K562 (cell line): ENCODE results near the gene FYB1.

Source experiments
- EGR1 ChIP-seq: fragments of 450-650 bp; conservative IDR thresholded peaks from 2 replicates; pipeline ENCODE4 v1.6.1; 2017; ENCODE audit warnings: mild to moderate bottlenecking
- EZH2 ChIP-seq: IDR thresholded peaks from 2 replicates; pipeline ENCODE4 v1.6.1; 2012; ENCODE audit warnings: low read depth, mild to moderate bottlenecking, inconsistent platforms, low read length, borderline replicate concordance
- HMGN3 ChIP-seq: IDR thresholded peaks from 2 replicates; pipeline ENCODE4 v1.6.1; 2011; ENCODE audit warnings: borderline replicate concordance, low read depth, mild to moderate bottlenecking, mixed read lengths, low read length; ENCODE audit not compliant: insufficient read length; ENCODE audit errors: extremely low read depth
- KLF16 ChIP-seq: IDR thresholded peaks from 2 replicates; pipeline ENCODE4 v1.6.1; 2016; ENCODE audit warnings: antibody characterized with exemption
- NR2F6 ChIP-seq: fragments of 450-650 bp; formaldehyde crosslinking; IDR thresholded peaks from 2 replicates; pipeline ENCODE4 v1.4.0; 2020; ENCODE audit warnings: mild to moderate bottlenecking
- PHF21A ChIP-seq: fragments of 450-650 bp; IDR thresholded peaks from 2 replicates; pipeline ENCODE4 v1.6.1; 2017; ENCODE audit warnings: low read depth, borderline replicate concordance
- PHF8 ChIP-seq: fragments of 200-600 bp; sonication (generic); IDR thresholded peaks from 2 replicates; pipeline ENCODE4 v1.6.1; 2012; ENCODE audit warnings: mixed run types, mild to moderate bottlenecking, inconsistent platforms, low read length, moderate library complexity, borderline replicate concordance
- ZNF23 ChIP-seq: fragments of 250-450 bp; sonication (Bioruptor Pico); IDR thresholded peaks from 2 replicates; pipeline ENCODE4 v1.4.0; 2020; ENCODE audit warnings: mild to moderate bottlenecking
- ZNF507 ChIP-seq: conservative IDR thresholded peaks from 2 replicates; pipeline ENCODE4 v1.6.1; 2017; ENCODE audit warnings: missing genetic modification characterization, missing compliant biosample characterization
- ZNF639 ChIP-seq, 2 experiments: fragments of 200-800 bp in 1 of 2; sonication (Bioruptor generic) in 1 of 2; sonication (generic) in 1 of 2; formaldehyde crosslinking in 1 of 2; IDR thresholded peaks in 1 of 2; conservative IDR thresholded peaks in 1 of 2; 2 replicates each; pipeline versions ENCODE4 v1.5.0 to v1.6.1; 2016 to 2020; ENCODE audit warnings: missing compliant biosample characterization in 1 of 2, missing genetic modification characterization in 1 of 2, missing genetic modification reagents in 1 of 2
- TF ChIP-seq, protein P1 (sequence below), 3 experiments: IDR thresholded peaks in 2 of 3; conservative IDR thresholded peaks in 1 of 3; 2 replicates each; pipeline ENCODE4 v1.5.1; 2011 to 2012; ENCODE audit warnings: low read length in 3 of 3, mild to moderate bottlenecking in 3 of 3, control low read depth in 2 of 3, improper control_type of control experiment in 1 of 3, inconsistent platforms in 1 of 3, low read depth in 1 of 3, mixed read lengths in 1 of 3, moderate library complexity in 1 of 3; ENCODE audit not compliant: insufficient read depth in 2 of 3
- TF ChIP-seq, protein P2 (sequence below): sonication (generic); formaldehyde crosslinking; IDR thresholded peaks from 2 replicates; pipeline ENCODE4 v1.4.0; 2020; ENCODE audit warnings: mild to moderate bottlenecking, missing genetic modification reagents

DNA sequence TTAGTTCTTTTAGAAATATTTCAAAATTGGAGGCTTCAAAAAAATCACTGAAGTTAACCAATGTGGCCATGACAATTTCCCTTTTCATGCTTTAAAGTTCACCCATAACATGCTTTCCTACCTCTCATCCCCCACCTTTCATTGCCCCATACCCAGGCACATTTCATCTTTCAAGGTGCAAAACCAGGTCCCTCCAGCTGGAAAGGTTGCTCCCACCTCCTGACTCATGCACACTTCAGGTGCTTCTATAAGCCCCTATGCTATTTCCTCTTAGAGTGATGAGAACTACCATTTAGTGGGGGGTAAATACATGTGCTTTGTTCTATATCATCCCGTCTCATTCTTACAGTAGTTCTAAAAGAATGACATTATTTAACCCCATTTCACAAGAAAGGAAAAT, 15.4 kb downstream of the FYB1 start:
- TF ChIP-seq, protein P1, sequence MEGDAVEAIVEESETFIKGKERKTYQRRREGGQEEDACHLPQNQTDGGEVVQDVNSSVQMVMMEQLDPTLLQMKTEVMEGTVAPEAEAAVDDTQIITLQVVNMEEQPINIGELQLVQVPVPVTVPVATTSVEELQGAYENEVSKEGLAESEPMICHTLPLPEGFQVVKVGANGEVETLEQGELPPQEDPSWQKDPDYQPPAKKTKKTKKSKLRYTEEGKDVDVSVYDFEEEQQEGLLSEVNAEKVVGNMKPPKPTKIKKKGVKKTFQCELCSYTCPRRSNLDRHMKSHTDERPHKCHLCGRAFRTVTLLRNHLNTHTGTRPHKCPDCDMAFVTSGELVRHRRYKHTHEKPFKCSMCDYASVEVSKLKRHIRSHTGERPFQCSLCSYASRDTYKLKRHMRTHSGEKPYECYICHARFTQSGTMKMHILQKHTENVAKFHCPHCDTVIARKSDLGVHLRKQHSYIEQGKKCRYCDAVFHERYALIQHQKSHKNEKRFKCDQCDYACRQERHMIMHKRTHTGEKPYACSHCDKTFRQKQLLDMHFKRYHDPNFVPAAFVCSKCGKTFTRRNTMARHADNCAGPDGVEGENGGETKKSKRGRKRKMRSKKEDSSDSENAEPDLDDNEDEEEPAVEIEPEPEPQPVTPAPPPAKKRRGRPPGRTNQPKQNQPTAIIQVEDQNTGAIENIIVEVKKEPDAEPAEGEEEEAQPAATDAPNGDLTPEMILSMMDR (IDR thresholded peaks at IDR 0.05 in 2 of 3, conservative IDR thresholded peaks at IDR 0.05 in 1 of 3; ENCODE audit: insufficient read depth in 2 of 3, low read depth in 1 of 3, low read length in 3 of 3): no peak
- TF ChIP-seq HMGN3 (no peak), EGR1 (no peak), ZNF23 (no peak), PHF8 (no peak), KLF16 (no peak), ZNF639 (CRISPR knock-in tag; conservative IDR thresholded peaks at IDR 0.05 in 1 of 2, IDR thresholded peaks at IDR 0.05 in 1 of 2) (no peak), NR2F6 (CRISPR knock-in tag) (no peak), EZH2 (no peak), ZNF507 (tag) (no peak), PHF21A (no peak)
- TF ChIP-seq, protein P2, sequence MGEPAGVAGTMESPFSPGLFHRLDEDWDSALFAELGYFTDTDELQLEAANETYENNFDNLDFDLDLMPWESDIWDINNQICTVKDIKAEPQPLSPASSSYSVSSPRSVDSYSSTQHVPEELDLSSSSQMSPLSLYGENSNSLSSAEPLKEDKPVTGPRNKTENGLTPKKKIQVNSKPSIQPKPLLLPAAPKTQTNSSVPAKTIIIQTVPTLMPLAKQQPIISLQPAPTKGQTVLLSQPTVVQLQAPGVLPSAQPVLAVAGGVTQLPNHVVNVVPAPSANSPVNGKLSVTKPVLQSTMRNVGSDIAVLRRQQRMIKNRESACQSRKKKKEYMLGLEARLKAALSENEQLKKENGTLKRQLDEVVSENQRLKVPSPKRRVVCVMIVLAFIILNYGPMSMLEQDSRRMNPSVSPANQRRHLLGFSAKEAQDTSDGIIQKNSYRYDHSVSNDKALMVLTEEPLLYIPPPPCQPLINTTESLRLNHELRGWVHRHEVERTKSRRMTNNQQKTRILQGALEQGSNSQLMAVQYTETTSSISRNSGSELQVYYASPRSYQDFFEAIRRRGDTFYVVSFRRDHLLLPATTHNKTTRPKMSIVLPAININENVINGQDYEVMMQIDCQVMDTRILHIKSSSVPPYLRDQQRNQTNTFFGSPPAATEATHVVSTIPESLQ (CRISPR knock-in tag): no peak
